ENCODE data around the gene TIMM17A.

DNA sequence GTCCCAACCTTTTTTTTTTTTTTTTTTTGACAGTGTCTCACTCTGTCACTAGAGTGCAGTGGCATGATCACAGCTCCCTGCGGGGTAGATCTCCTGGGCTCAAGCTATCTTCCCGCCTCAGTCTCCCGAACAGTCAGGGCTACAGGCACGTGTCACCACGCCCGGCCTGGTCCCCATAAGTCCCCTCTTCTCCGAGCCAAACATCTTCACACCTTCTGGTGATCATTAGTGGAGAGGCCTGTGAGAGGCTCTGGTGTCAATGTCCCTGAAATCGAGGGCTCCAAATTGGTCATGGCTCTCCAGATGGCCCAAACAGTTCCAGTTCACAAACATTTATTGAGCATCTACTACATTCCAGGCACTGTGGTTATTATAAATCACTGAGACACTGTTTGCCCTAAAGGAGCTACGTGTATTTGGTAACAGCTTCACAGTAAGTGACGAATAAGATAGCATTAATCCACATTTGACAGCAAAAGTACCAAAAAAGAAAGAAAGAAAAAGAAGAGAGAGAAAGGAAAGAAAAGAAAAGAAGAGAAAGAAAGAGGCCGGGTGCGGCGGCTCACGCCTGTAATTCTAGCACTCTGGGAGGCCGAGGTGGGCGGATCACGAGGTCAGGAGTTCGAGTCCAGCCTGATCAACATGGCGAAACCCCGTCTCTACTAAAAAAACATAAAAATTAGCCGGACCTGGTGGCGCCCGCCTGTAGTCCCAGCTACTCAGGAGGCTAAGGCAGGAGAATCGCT is 867 bp upstream of the TIMM17A start:
- TF ChIP-seq, protein P1, sequence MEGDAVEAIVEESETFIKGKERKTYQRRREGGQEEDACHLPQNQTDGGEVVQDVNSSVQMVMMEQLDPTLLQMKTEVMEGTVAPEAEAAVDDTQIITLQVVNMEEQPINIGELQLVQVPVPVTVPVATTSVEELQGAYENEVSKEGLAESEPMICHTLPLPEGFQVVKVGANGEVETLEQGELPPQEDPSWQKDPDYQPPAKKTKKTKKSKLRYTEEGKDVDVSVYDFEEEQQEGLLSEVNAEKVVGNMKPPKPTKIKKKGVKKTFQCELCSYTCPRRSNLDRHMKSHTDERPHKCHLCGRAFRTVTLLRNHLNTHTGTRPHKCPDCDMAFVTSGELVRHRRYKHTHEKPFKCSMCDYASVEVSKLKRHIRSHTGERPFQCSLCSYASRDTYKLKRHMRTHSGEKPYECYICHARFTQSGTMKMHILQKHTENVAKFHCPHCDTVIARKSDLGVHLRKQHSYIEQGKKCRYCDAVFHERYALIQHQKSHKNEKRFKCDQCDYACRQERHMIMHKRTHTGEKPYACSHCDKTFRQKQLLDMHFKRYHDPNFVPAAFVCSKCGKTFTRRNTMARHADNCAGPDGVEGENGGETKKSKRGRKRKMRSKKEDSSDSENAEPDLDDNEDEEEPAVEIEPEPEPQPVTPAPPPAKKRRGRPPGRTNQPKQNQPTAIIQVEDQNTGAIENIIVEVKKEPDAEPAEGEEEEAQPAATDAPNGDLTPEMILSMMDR (IDR thresholded peaks at IDR 0.05), result no peak
- TF ChIP-seq POLR2AphosphoS5 (IDR thresholded peaks at IDR 0.05) (no peak), POLR2A (IDR thresholded peaks at IDR 0.05) (no peak)

Measured in breast epithelium (tissue), 3 donors.